Endothelial cell of umbilical vein (primary cell): ENCODE results near the gene METRN.

Experiments used
- FOS ChIP-seq: IDR thresholded peaks from 2 replicates; pipeline ENCODE4 v1.6.1; 2011; ENCODE audit warnings: mild to moderate bottlenecking, low read length, moderate library complexity, borderline replicate concordance; ENCODE audit not compliant: insufficient read depth
- MYC ChIP-seq: IDR thresholded peaks from one replicate; pipeline ENCODE4 v1.6.1; 2011; ENCODE audit warnings: mild to moderate bottlenecking, low read depth, low read length
- POLR2A ChIP-seq: IDR thresholded peaks from 2 replicates; pipeline ENCODE4 v1.6.1; 2012; ENCODE audit warnings: low read depth, mild to moderate bottlenecking, control low read depth, low read length
- POLR2AphosphoS5 ChIP-seq: IDR thresholded peaks from 2 replicates; pipeline ENCODE4 v1.6.1; 2012; ENCODE audit warnings: low read depth, mild to moderate bottlenecking, control low read depth, low read length, moderate library complexity; ENCODE audit not compliant: insufficient read depth
- TF ChIP-seq, protein P1 (sequence below), 2 donors: IDR thresholded peaks; 1 replicate in 1 of 2; 2 replicates in 1 of 2; pipeline ENCODE4 v1.5.1; 2011; ENCODE audit warnings: low read length in 2 of 2, mild to moderate bottlenecking in 2 of 2, moderate library complexity in 2 of 2, control low read depth in 1 of 2, inconsistent platforms in 1 of 2, low read depth in 1 of 2; ENCODE audit not compliant: insufficient read depth in 1 of 2; ENCODE audit errors: extremely low read depth in 1 of 2
- TF ChIP-seq, protein P2 (sequence below): IDR thresholded peaks from 2 replicates; pipeline ENCODE4 v1.6.1; 2011; ENCODE audit not compliant: insufficient read depth, insufficient read length

DNA sequence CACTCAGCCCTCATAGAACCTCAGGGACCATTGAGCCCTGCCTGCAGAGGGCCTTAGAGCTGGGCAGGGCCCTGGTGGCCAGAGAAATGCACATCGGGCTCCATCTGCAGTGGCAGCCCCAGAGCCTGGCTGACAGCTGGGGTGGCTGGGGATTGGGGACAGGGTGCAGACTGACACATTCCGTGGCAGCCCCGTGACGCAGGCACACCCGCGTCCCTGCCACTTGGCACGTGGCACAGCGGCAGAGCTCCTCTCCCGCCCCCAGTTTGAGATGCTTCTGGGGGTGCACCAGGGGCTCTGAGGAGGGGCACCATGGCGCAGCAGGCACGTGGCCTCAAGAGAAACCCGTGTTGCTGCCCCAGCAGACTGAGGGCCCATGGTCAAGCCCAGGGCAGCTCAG lies 11.5 kb upstream of the METRN start:
- TF ChIP-seq POLR2A (no peak), POLR2AphosphoS5 (no peak), MYC (no peak), FOS (no peak)
- TF ChIP-seq, protein P1, sequence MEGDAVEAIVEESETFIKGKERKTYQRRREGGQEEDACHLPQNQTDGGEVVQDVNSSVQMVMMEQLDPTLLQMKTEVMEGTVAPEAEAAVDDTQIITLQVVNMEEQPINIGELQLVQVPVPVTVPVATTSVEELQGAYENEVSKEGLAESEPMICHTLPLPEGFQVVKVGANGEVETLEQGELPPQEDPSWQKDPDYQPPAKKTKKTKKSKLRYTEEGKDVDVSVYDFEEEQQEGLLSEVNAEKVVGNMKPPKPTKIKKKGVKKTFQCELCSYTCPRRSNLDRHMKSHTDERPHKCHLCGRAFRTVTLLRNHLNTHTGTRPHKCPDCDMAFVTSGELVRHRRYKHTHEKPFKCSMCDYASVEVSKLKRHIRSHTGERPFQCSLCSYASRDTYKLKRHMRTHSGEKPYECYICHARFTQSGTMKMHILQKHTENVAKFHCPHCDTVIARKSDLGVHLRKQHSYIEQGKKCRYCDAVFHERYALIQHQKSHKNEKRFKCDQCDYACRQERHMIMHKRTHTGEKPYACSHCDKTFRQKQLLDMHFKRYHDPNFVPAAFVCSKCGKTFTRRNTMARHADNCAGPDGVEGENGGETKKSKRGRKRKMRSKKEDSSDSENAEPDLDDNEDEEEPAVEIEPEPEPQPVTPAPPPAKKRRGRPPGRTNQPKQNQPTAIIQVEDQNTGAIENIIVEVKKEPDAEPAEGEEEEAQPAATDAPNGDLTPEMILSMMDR (IDR thresholded peaks at IDR 0.05; ENCODE audit: extremely low read depth in 1 of 2, insufficient read depth in 1 of 2, low read depth in 1 of 2, low read length in 2 of 2) = no peak
- TF ChIP-seq, protein P2, sequence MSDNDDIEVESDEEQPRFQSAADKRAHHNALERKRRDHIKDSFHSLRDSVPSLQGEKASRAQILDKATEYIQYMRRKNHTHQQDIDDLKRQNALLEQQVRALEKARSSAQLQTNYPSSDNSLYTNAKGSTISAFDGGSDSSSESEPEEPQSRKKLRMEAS = no peak
